HG02938 (cell line): ENCODE data around the gene DACH1.

Experiments used
- ATAC-seq: cut with Tn5 transposase; IDR thresholded peaks from one replicate; pipeline ENCODE4 v1.9.1; 2021; ENCODE audit warnings: mild to moderate bottlenecking, moderate library complexity; ENCODE audit not compliant: unreplicated experiment

The DACH1 gene

DNA sequence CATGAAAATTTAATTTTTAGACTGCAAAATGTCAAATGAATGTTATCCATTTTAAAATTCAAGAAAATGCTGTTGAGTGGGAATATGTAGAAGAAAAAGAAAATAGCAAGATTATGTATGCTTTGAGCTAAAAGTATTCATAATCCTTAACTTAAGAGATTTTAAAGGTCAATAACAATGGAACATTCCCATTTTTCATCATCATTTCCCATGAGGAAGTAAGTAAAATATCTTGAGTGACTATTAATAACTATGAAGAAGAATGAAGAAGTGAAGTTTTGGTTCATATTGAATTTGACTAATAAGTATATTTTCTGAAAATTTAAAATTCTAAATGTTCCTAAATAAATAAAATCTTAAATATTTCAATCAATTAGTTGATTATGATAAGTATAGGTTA is 273.4 kb downstream of the DACH1 start:
- ATAC-seq, result no peak

DNA sequence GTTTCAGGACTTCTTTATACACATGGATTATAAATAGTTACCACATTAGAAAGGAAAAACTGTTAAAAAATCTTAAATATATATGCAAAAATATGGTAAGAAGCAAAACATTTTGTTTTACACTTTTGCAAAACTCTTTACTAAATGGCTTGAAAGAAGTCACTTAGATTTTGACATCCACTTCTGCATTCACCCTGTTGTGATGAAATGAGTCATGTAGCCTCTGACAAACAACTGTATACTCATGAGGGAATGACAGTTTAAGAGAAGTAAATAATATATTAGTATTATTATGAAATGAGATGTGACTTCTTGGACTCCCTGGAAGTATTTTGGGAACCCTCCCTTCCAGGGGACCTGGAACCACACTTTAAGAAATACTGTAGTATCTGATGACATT is 275.6 kb downstream of the DACH1 start:
- no peak for ATAC-seq

DNA sequence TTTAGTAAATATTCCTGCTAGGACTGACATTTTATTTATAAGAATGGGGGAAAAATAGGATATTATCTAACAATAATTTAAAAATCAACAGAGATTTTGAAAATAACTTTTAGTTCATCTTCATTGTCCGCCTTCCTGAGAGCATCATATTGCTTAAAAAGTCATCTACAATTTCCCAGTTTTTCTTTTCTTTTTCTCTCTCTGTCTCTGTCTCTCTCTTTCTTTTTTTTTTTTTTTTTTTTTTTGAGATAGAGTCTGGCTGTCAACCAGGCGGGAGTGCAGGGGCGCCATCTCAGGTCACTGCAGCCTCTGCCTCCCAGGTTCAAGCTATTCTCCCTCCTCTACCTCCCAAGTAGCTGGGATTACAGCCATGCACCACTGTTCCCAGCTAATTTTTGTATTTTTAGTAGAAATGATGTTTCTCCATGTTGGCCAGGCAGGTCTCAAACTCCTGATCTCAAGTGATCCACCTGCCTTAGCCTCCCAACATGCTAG is 276.3 kb downstream of the DACH1 start:
- no peak for ATAC-seq

DNA sequence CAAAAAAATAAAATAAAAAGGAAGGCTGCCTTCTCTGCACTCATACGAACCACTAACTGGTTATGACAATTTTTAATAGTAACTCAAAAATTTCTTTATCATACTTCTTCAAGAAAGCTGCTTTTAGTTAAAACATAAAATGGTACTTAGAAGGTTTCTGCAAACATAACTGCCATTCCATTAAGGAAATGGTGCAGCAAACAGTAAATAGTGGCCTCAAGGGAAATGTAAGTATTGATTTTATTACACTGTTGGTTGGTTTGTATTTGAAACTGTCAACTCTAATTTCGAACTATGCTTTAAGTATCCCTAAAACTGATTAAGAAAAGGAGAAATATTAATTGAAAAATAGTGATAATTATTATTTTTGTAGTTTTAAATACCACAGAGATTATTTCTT is 278.0 kb downstream of the DACH1 start:
- ATAC-seq, result no peak

DNA sequence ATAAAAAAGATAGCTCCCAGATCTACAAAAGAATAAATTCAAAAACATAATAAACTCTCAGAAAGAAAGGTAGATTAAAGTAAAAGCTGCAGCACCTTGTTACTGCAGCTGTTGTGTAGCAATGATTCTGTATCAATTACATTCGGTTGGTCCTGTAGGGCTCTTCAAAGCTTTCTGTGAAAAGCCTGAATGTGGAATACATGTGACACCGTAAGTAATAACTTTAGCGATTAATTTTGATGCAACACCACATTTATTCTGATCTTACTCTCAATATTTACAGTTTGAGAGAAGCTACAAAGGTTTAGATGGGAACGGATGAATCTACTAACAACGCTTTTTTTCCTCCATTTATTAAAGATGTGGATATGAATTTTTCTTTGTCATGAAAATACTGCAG is 279.2 kb downstream of the DACH1 start:
- ATAC-seq, result no peak

DNA sequence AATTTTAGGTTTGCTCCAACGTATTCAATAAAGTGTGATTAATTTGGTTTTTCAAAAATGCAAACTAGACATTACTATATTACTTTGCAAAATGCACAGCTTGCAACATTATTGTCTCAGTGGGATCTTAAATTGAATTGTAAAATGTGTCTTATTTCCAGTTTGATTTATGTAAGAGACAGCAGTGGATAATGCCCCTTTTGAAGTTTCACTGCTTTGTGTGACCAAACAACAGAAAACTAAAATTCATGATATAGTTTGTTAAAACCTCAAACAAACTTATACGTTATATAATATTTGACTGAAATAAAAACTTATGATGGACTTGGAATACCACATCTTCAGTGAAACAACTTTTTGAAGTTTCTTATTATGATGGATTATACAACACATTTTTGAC is 279.8 kb downstream of the DACH1 start:
- no peak for ATAC-seq

DNA sequence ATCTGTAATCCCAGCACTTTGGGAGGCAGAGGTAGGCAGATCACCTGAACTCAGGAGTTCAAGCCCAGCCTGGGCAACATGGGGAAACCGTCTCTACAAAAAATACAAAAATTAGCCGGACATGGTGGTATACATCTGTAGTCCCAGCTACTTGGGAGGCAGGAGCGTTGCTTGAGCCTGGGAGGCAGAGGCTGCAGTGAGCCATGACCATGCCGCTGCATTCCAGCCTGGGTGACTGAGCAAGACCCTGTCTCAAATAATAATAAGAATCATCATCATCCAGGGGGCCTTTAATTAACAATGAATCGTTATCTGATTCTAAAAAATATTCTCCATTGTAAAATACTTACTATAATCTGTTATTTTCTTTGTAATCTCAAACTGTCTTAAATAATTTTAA is 283.4 kb downstream of the DACH1 start:
- ATAC-seq, result no peak

DNA sequence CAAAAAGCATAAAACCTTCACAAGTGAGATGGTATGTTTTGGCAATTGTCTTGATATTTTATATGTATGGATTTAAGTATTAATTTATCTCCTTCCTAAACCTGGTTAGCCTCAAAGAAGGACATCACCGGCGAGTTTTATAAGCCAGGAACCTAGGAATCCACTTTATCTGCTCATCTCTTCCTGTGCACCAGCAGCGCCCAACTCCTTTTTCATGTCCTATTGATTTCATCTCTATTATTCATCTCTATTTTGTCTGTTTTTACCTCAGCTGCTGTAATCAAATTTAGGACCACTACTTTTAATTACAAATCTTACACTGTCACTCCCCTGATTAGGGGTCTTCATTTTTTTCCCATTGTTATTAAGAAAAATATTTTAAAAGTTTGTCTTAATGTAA is 286.4 kb downstream of the DACH1 start:
- no peak for ATAC-seq

DNA sequence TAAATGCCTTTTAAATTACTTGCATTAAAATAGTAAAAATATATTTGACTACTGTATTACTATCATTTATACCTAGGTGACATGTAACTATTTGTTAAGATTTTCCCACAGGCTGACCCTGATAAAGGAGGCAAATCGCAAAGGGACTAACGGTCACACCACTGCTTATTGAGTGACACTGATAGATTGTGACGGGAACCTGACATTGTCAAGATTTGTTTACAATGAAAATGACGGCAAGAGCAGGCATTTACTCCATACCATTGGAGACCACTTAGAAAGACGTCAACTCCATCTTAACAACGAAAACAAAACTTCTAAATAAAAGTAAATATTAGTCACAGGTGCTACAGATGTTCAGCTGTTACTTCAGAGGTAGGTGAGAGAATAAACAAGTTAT is 289.0 kb downstream of the DACH1 start:
- no peak for ATAC-seq

DNA sequence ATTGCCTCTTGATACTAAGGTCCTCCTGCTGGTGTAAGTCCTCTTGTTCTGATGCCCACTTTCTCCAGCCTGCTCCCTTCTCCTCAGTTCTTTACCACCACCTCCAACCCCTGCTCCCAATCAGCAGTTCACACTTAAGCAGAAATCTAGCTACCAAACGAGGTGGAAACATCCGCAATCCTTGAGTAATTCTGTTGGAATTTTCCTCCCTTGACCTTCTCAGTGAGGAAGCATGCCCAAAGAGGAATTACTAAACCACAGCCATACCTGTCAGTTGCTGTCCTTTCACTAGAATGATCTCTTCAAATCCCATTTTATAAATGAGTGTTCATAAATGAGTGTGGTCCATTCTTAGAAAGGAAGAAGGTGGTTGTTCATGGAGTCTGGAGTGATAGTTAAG is 289.9 kb downstream of the DACH1 start:
- ATAC-seq, result no peak

DNA sequence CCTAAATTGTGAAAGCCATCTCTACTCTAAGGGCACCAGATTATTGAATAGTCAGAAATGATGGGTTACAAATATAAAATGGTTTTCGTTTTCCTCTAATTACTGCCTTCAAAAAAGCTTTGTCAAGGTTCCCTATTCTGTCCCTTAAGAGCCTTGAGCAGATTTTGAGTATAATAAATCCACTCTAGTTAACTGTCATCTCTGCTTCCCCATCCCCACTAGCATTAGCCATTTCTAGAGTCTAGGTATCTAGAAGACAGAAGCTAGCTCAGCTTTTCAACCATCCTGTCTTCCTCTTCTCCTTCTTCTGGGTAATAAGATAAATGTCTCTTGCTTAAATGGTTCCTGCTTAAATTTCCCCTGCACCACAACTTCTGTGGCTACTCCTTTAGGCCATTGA is 290.4 kb downstream of the DACH1 start:
- no peak for ATAC-seq

DNA sequence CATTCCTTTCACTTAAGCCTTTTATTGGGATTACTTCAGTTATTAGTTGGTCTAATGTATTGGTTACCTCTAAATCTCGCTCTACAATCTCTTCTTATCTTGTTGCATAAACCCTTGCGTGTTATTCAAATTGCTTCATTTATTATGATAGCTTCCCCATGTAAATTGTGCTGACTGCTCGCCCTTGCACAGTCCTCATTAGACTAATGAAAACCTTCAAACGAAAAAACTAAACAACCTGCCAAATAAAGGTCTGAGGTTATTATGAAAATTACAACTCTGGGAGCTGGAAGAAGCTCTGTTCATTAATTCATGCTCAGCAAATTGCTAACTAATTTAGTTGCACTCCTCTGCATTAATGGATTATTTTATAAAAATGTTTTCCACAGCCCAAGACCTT is 320.1 kb downstream of the DACH1 start:
- no peak for ATAC-seq

DNA sequence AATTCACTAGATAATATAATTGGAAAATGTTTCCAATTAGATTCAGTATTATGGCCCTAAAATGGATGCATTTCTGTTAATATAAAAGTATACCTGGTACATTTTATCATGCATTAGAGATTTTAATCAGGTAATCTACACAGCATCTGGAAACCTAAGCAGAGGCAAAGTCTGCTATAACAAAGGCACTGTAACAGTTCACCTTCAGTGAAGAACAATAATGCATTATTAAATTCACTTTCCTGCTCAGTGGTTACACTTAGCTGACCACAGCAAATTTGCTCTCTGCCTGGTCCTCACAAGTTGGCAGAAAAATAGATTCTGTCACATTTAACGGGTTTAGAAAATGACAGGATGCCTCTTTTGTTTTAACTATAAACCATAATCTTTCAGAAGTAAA is 326.9 kb downstream of the DACH1 start:
- ATAC-seq, result no peak

DNA sequence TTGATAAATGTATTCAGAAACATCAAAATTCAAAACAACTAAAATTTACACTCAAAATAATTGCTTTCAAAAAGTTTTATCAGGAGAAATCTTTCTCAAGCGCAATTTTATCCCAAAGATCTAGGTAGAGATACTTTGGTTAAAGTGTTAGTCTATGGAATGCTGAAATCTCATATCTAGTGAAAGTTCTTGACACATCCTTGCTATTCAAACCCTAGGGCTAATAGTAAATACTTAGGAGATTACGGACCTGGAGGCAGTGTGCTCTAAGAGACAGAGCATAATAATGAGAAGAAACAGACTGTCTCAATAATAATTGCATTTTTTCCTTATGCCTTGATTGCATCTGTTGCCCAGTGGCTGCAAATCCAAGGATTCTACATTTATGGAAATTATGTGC is 330.8 kb downstream of the DACH1 start:
- no peak for ATAC-seq

DNA sequence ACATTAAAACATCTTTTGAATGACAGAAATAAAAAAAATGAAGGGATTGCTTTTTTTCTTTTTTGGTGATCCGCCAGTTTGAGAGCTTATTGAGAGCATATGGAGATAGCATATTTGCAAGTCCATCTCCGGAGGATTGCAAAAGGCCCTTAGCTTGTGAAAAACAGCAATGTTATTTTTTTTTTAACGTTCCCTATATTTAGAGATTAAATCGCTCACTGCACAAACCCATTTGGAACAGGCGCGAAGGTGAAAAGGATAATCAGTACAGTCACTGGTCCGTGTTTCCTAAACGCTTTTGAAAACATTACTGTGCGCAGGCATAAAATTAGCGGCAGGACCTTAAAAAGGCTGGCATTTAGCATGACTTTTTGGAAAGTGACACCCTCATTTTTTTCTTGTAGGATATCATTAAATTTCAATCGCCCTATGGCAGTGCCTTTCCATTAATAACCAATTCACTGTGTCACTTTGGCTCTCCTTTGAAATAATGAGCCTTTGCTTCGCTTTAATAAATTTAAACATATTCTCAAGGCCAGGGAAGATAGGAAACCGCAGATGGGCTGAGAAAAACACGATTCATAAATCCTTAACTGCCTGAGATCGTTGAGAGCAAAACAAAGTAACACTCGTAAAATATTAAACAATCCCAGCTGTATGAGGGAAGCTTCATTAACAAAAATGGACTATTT is 342.2 kb downstream of the DACH1 start:
- ATAC-seq, result no peak

DNA sequence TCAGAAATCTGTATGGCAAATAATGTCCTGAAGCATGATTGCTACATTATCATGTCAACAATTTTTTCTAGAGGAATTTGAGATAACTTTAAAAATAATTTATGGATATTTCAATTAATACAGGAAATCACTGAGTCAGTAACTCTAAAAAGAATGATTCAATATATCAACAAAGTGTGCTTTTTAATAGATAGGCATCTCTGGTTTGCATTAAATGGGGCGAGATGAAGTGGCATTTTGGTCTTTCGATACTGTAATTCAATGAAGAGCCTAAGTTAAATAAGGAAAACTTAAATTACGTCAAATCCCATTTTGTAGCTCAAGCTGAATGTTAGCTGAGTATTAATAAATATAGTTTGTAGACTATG is 342.8 kb downstream of the DACH1 start:
- ATAC-seq, result no peak

DNA sequence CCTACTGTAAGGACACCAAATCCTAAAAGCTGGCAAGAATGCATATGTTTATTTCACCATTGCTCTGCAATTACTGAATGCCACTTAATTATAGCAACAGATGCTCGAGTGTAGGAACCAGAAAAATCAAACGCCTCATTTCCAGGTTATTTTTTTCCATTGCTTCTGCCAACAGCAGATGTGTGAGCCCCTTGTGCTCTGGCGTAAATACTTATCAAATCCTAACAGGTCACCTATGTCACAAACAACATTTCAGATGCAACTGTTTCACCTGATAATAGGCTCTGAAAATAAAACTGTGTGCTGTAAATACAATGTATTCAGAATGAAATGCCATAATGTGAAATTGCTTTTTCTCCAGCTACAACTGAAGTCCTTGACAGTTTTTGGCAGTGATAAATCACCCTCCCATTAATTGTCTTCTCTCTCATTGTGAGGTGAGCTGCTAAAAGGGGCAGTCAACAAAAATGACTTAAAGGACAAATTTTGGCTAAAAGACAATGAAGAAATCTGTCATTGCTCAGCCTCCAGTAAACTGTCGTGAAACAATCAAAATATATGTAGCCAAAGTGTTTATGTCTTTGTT is 344.0 kb downstream of the DACH1 start:
- no peak for ATAC-seq

DNA sequence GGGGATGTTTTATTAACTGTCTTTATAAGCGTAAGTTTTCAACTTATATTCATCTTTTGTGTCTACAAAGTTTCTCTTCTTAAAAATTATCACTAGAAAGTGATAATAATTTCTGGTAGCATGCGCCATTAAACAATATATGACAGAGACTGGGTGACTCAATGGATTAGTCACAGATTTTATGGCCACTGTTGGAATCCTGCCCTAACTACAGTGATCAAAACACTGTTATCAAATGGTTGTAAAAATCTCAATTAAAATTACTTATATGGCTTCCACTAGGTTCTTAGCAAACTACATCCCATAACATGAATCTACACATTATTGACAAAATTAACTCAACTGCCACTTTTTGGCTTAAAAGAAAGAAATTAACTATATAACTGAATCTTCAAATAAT is 350.0 kb downstream of the DACH1 start:
- ATAC-seq, result no peak

DNA sequence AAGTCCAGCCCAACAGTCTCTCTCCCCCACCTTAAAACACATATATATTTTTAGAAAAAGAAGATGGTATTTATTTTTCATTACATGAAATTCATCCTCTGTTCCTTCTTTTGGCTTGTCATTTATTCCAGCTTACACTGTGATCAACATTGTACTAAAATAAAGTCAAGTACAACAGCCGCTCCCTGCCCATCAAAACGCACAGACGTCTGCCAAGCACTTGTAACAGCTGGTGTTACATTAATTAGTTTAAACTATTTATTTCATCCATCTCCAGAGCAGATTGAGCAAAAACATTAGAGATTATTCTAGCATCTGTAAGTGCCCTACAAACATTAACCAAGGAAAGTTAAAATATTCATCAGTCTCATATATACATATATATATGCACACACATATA is 350.5 kb downstream of the DACH1 start:
- ATAC-seq, result no peak

DNA sequence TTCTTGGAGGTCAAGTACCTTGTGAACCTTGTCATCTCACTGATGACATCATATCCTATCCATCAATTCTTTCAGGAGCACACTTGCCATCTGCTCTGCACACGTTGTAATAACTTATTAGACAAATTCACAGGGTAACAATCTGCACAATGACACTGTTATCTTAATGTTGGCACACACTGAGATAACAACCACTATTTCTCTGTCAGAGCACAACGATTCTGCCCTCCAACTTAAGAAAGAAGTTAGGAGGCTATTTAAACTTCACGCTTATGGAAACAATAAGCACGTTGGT is 351.3 kb downstream of the DACH1 start:
- no peak for ATAC-seq

DNA sequence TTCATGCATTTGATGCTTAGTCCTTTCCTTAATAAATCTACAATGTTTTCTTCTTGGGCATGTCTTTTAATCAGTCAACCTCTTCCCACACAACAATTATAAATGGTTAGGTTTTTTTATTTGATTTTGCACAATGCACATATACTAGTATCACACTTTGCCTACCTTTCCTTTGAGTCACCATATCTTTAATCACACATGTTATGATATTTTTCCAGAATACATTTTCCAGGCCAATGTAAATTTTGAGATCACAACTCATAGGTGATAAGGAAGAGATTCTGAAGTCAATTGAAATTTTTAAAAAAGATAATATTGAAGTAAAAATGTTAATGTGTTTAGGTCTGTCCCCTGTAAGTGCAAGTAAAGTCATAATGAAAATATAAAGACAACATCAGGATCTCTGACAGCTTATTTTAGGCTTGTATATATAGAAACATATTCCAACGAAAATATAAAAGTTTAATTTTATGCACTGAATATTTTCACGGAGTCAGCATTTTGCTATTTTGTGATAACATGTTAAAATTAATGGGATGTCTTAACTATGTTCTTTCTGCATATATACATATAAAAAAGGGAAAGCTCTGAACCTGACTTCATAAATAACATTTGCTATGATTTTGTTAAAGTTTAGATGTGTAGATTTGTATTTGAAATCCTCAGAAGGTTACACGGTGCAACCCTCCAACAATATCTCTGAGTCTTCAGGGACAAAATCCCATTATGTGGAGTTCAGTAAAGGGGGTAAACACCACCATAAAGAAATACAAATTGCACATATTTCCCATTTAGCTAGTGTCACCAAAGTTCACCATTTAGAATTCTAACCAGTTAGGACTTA is 351.9 kb downstream of the DACH1 start:
- ATAC-seq, result no peak

DNA sequence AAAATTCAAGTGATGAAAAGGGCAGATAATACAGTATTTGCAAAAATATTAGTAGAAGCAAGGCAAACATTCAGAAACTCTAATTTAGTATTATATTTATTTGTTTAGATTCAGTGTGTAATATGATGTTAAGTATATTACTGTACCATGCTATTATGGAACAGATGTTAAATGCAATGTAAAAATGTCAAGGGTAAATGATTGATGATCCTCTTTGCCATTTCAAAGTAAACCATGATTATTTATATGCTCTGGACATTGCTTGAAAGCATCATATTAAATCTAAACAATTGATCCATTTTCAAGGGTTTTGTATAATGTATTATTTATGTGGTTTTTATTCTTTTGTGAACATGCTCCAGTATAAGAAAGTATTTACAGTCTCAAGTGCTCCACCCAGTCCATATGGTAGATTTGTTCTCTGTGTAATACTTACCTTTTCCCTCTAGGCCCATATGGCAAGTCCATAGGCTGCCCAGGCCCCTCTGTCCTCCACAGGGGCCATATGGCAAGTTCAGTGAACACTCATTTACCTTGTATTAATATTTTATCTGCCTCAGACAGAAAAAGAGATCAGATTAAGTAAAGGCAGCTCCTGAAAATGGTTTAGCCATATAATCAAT is 353.5 kb downstream of the DACH1 start:
- ATAC-seq, result no peak
